GM12872 (cell line): ENCODE results near the gene SYNE1.

Experiments used
- TF ChIP-seq, protein P1 (sequence below): IDR thresholded peaks from 3 replicates; pipeline ENCODE4 v1.5.1; 2011; ENCODE audit warnings: low read depth, mild to moderate bottlenecking, low read length, moderate library complexity; ENCODE audit not compliant: insufficient read depth

Gene SYNE1

GRCh38 chr6:152557502-152557901 is 79.7 kb downstream of the SYNE1 start:
- TF ChIP-seq, protein P1, sequence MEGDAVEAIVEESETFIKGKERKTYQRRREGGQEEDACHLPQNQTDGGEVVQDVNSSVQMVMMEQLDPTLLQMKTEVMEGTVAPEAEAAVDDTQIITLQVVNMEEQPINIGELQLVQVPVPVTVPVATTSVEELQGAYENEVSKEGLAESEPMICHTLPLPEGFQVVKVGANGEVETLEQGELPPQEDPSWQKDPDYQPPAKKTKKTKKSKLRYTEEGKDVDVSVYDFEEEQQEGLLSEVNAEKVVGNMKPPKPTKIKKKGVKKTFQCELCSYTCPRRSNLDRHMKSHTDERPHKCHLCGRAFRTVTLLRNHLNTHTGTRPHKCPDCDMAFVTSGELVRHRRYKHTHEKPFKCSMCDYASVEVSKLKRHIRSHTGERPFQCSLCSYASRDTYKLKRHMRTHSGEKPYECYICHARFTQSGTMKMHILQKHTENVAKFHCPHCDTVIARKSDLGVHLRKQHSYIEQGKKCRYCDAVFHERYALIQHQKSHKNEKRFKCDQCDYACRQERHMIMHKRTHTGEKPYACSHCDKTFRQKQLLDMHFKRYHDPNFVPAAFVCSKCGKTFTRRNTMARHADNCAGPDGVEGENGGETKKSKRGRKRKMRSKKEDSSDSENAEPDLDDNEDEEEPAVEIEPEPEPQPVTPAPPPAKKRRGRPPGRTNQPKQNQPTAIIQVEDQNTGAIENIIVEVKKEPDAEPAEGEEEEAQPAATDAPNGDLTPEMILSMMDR = no peak

GRCh38 chr6:152554851-152555250 is 82.3 kb downstream of the SYNE1 start:
- TF ChIP-seq, protein P1 = no peak

- TF ChIP-seq, protein P1 = peak; percentile 85
Measured at GRCh38 chr6:152552616-152553209, 84.4 kb downstream of the SYNE1 start.

DNA sequence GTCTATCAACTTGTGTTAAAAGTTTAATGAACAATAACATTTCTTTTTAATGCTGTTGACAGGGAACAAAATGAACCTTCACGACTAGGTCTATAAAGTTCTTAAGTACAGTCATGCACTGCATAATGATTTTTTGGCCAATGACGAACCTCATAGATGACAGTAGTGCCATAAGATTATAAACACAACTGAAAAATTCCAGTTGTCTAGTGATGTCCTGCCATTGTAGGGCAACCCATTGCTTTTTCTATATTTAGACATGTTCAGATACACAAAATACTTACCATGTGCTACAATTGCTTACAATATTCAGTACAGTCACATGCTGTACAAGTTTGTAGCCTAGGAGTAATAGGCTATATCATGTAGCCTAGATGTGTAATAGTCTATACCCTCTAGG is 93.6 kb downstream of the SYNE1 start:
- TF ChIP-seq, protein P1 = no peak

DNA sequence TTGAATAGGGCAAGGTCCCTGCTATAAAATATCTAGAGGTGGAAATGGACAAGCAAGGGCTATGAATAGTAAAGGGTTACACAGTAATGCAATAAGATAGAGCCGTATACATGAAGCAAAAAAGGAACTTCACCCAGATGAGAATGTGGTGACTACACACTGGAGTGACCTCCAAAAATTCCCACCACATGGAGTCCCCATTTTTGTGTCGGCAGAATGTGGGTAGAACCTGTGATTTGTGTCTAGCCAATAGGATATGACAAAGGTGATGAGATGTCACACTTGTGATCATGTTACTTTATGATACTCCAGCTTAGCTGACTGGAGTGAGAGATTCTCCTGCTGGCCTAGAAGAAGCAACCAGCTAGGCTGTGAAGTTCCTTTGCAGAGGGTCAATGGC is 96.8 kb downstream of the SYNE1 start:
- TF ChIP-seq, protein P1 = no peak

- TF ChIP-seq, protein P1 = no peak
Measured at GRCh38 chr6:152534541-152534940, 102.6 kb downstream of the SYNE1 start.

DNA sequence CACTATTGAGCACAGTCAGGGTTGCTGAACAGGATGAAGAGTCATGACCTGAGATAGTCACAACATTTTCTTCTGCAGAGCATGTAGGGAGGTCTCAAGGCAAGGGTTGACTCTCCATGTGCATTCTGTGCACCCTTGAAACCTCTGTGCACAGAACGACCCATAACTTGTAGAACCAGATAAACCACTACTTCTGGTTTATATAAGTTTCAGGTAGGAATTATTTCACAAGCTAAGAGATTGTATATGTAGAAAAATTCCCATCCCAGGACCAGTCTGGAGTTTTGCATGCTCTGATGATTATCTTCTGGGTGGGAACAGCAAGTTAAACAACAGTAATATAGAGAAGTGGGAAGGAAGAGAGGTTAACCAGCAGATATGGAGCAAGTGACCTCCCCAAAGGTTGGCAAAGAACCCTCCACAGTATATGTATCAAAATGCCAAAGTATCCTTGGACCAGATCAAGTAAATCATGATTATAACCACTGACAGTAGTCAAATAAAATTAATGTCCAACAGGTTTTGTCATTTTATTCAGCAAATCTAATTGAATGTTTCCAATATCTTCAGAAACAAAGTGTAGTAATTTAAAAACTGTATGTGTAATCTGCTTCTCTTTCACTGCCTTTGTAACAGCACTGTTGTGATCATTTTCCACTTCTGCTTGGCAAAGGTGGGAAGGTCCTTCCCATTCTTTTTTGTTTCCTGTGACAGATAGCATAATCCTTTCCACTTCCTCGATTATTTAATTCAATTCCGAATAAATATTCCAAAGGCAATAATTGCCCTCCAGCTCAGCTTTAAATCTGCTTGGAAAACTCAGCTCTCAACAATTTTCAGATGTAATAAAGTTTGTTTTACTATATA is 104.4 kb downstream of the SYNE1 start:
- TF ChIP-seq, protein P1 = no peak
